Endothelial cell of umbilical vein (primary cell): ENCODE data around the gene ZIC4. TPM values are rescaled to one million over a fixed set of nuclear protein-coding genes. Genes with fewer than 3 reads are reported as not detected.

ENCODE experiments used
- BruUV-seq: library from RNA; stranded (reverse); fragments of 400-500 nt; replicated peaks from 2 replicates; lab custom pipeline; 2021; lab: Mats Ljungman, UMichigan
- CTCF ChIA-PET: fragments of 300-600, 350-600 bp; sonication (Branson Sonifier 250); formaldehyde crosslinking; loops from one replicate; lab custom pipeline; 2021; ENCODE audit warnings: antibody characterized with exemption, inconsistent platforms; lab: Charles Lee
- POLR2A ChIA-PET: fragments of 300-600, 350-600 bp; sonication (Branson Sonifier 250); formaldehyde crosslinking; loops from one replicate; lab custom pipeline; 2021; ENCODE audit warnings: antibody characterized with exemption, inconsistent platforms; lab: Charles Lee
- DNase-seq: peaks from one replicate; pipeline ENCODE4 v3.0.0-alpha.2; 2011; ENCODE audit warnings: low read depth, low spot score
- FAIRE-seq: peaks from 2 replicates; lab custom pipeline; 2011; peaks lifted over from hg19 to GRCh38; lab: Jason Lieb, UNC
- H2AFZ ChIP-seq: 2 replicates; pipeline ENCODE4 v1.6.0; 2012; ENCODE audit warnings: low read depth, low read length, control low read depth, inconsistent platforms
- H3K27ac ChIP-seq: 2 replicates; pipeline ENCODE4 v1.5.1; 2011; ENCODE audit warnings: low read depth, mild to moderate bottlenecking, control low read depth, low read length, moderate library complexity; ENCODE audit not compliant: insufficient read depth
- H3K27me3 ChIP-seq, 2 experiments: 2 replicates each; pipeline versions ENCODE4 v1.6.0 to v1.6.1; 2011; ENCODE audit warnings: low read length in 2 of 2, mixed read lengths in 1 of 2; ENCODE audit not compliant: control insufficient read depth in 2 of 2, insufficient read depth in 2 of 2
- H3K36me3 ChIP-seq, 2 experiments: 2 replicates in 1 of 2; 3 replicates in 1 of 2; pipeline ENCODE4 v1.5.1; 2011; ENCODE audit warnings: low read length in 2 of 2, mild to moderate bottlenecking in 1 of 2, moderate library complexity in 1 of 2; ENCODE audit not compliant: control insufficient read depth in 2 of 2, insufficient read depth in 2 of 2; ENCODE audit errors: extremely low read depth in 1 of 2
- H3K4me1 ChIP-seq: 3 replicates; pipeline ENCODE4 v1.5.1; 2011; ENCODE audit warnings: mild to moderate bottlenecking, low read length; ENCODE audit not compliant: control insufficient read depth, insufficient read depth; ENCODE audit errors: extremely low read depth
- H3K4me2 ChIP-seq: 2 replicates; pipeline ENCODE4 v1.6.1; 2011; ENCODE audit warnings: low read length, control low read depth, mixed read lengths; ENCODE audit not compliant: insufficient read depth
- H3K4me3 ChIP-seq, 3 experiments: fragments of 200-600 bp in 1 of 3; sonication (generic), shearing (Covaris generic) in 1 of 3; replicated peaks in 1 of 3; 2 replicates each; pipeline ENCODE4 v1.5.1; 2011 to 2016; ENCODE audit warnings: control low read depth in 3 of 3, low read length in 3 of 3, mild to moderate bottlenecking in 2 of 3, inconsistent platforms in 1 of 3, low read depth in 1 of 3, moderate library complexity in 1 of 3; ENCODE audit not compliant: insufficient read depth in 1 of 3
- H3K79me2 ChIP-seq: 2 replicates; pipeline ENCODE4 v1.6.0; 2012; ENCODE audit warnings: low read length, inconsistent platforms; ENCODE audit not compliant: control insufficient read depth, insufficient read depth
- H3K9ac ChIP-seq: replicated peaks from 2 replicates; pipeline ENCODE3; 2011; ENCODE audit warnings: low read length, control low read depth; ENCODE audit not compliant: insufficient read depth; ENCODE audit errors: extremely low read depth
- H3K9me1 ChIP-seq: replicated peaks from 3 replicates; pipeline ENCODE4 v1.6.0; 2011; ENCODE audit warnings: mild to moderate bottlenecking, low read length; ENCODE audit not compliant: control insufficient read depth, insufficient read depth; ENCODE audit errors: extremely low read depth
- H3K9me3 ChIP-seq: replicated peaks from 2 replicates; pipeline ENCODE4 v1.5.1; 2012; ENCODE audit warnings: low read length, inconsistent platforms; ENCODE audit not compliant: control insufficient read depth, insufficient read depth
- H4K20me1 ChIP-seq: replicated peaks from 2 replicates; pipeline ENCODE3; 2011; ENCODE audit warnings: mild to moderate bottlenecking, low read length; ENCODE audit not compliant: control insufficient read depth, insufficient read depth; ENCODE audit errors: extremely low read depth
- EZH2 ChIP-seq: IDR thresholded peaks from 2 replicates; pipeline ENCODE4 v1.6.1; 2012; ENCODE audit warnings: borderline replicate concordance, low read depth, mild to moderate bottlenecking, moderate library complexity, low read length, inconsistent platforms; ENCODE audit not compliant: severe bottlenecking
- FOS ChIP-seq: IDR thresholded peaks from 2 replicates; pipeline ENCODE4 v1.6.1; 2011; ENCODE audit warnings: mild to moderate bottlenecking, low read length, moderate library complexity, borderline replicate concordance; ENCODE audit not compliant: insufficient read depth
- GATA2 ChIP-seq: IDR thresholded peaks from 2 replicates; pipeline ENCODE4 v1.7.0; 2011; ENCODE audit warnings: low read depth, mild to moderate bottlenecking, moderate library complexity, mixed read lengths, low read length; ENCODE audit not compliant: insufficient read length, insufficient read depth
- JUN ChIP-seq: IDR thresholded peaks from 2 replicates; pipeline ENCODE4 v1.6.1; 2011; ENCODE audit warnings: borderline replicate concordance, low read depth; ENCODE audit not compliant: insufficient read length, insufficient read depth
- MAX ChIP-seq: IDR thresholded peaks from 2 replicates; pipeline ENCODE4 v1.6.1; 2011; ENCODE audit not compliant: insufficient read depth, insufficient read length
- MYC ChIP-seq: IDR thresholded peaks from one replicate; pipeline ENCODE4 v1.6.1; 2011; ENCODE audit warnings: mild to moderate bottlenecking, low read depth, low read length
- POLR2A ChIP-seq: IDR thresholded peaks from 2 replicates; pipeline ENCODE4 v1.6.1; 2012; ENCODE audit warnings: low read depth, mild to moderate bottlenecking, control low read depth, low read length
- POLR2AphosphoS5 ChIP-seq: IDR thresholded peaks from 2 replicates; pipeline ENCODE4 v1.6.1; 2012; ENCODE audit warnings: low read depth, mild to moderate bottlenecking, control low read depth, low read length, moderate library complexity; ENCODE audit not compliant: insufficient read depth
- dilution Hi-C: fragments of 300-500 bp; cut with MboI; formaldehyde crosslinking; loops from one replicate; pipeline ENCODE4 v1.15.0; 2019; ENCODE audit warnings: low sequenced_read_pairs; ENCODE audit not compliant: extremely low pct_ligation_motif_present
- intact Hi-C: fragments of 100-400 bp; cut with micrococcal nuclease; formaldehyde crosslinking; loops from one replicate; pipeline ENCODE4 v1.10.0; 2022
- polyA plus RNA-seq, 4 experiments: library from polyadenylated mRNA; depleted of rRNA in 3 of 4; stranded (reverse) in 3 of 4; unstranded in 1 of 4; fragments of >200 nt; gene quantifications; 2 replicates each; pipeline versions ENCODE4 v1.2.1 to v1.2.3, GENCODE V29; 2011 to 2012; ENCODE audit warnings: missing spikeins in 1 of 4
- total RNA-seq: library from RNA; stranded (reverse); gene quantifications from 2 replicates; pipeline ENCODE4 v1.2.3, GENCODE V29; 2021
- TF ChIP-seq, protein P1 (sequence below), 2 donors: IDR thresholded peaks; 1 replicate in 1 of 2; 2 replicates in 1 of 2; pipeline ENCODE4 v1.5.1; 2011; ENCODE audit warnings: low read length in 2 of 2, mild to moderate bottlenecking in 2 of 2, moderate library complexity in 2 of 2, control low read depth in 1 of 2, inconsistent platforms in 1 of 2, low read depth in 1 of 2; ENCODE audit not compliant: insufficient read depth in 1 of 2; ENCODE audit errors: extremely low read depth in 1 of 2

The ZIC4 gene
- total and polyA plus RNA-seq, 2 donors (not counting 3 experiments of a cell fraction or from before 2014, with no cell fraction given) = not detected

GRCh38 chr3:147418808-147419701, 12.7 kb upstream of the ZIC4 start:
- BruUV-seq = no TSS peak
- ChIA-PET CTCF (interaction anchor here (0.5 to 0.9 kb wide), 2 partner anchors 244 to 658 kb away, joined by 3 read pairs; no protein-coding TSS in a partner anchor), POLR2A (no interaction called here)
- H3K4me2 ChIP-seq = no peak overlapping the region
- H3K4me1 ChIP-seq = peaks cover 4% of the 10 kb centered on the region
- peaks cover 91 to 100% of the 10 kb centered on the region in 2 experiments for H3K27me3 ChIP-seq
- H4K20me1 ChIP-seq = peaks cover 3% of the 10 kb centered on the region
- TF ChIP-seq MAX = peak; percentile 30
- no peak for TF ChIP-seq POLR2AphosphoS5
- peak; percentile 30 for TF ChIP-seq EZH2
- DNase-seq (no peak), FAIRE-seq (no peak)
- no peak overlapping the region for H3K27ac ChIP-seq
- dilution Hi-C loops (no loop called here), intact Hi-C loops (loop anchor here (10.0 kb wide), 2 partner anchors 294 to 396 kb away; no protein-coding TSS in a partner anchor)
- no peak overlapping the region for H2AFZ ChIP-seq
- no peaks in the 10 kb centered on the region for H3K9me1 ChIP-seq
- H3K9me3 ChIP-seq = no peaks in the 10 kb centered on the region
- no peaks in the 10 kb centered on the region for H3K36me3 ChIP-seq
- no peak overlapping the region for H3K4me3 ChIP-seq
- H3K79me2 ChIP-seq = no peaks in the 10 kb centered on the region
- H3K9ac ChIP-seq = no peak overlapping the region

GRCh38 chr3:147418371-147418781, 12.0 kb upstream of the ZIC4 start:
- TF ChIP-seq MAX (no peak), FOS (no peak), MYC (no peak), POLR2A (no peak), JUN (no peak), GATA2 (no peak), POLR2AphosphoS5 (no peak), EZH2 (no peak)
- TF ChIP-seq, protein P1, sequence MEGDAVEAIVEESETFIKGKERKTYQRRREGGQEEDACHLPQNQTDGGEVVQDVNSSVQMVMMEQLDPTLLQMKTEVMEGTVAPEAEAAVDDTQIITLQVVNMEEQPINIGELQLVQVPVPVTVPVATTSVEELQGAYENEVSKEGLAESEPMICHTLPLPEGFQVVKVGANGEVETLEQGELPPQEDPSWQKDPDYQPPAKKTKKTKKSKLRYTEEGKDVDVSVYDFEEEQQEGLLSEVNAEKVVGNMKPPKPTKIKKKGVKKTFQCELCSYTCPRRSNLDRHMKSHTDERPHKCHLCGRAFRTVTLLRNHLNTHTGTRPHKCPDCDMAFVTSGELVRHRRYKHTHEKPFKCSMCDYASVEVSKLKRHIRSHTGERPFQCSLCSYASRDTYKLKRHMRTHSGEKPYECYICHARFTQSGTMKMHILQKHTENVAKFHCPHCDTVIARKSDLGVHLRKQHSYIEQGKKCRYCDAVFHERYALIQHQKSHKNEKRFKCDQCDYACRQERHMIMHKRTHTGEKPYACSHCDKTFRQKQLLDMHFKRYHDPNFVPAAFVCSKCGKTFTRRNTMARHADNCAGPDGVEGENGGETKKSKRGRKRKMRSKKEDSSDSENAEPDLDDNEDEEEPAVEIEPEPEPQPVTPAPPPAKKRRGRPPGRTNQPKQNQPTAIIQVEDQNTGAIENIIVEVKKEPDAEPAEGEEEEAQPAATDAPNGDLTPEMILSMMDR (IDR thresholded peaks at IDR 0.05; ENCODE audit: extremely low read depth in 1 of 2, insufficient read depth in 1 of 2, low read depth in 1 of 2, low read length in 2 of 2) = no peak
- DNase-seq (no peak), FAIRE-seq (no peak)
- H3K4me1 ChIP-seq = peaks cover 4% of the 10 kb centered on the region
- BruUV-seq = no TSS peak
- peaks cover 3% of the 10 kb centered on the region for H4K20me1 ChIP-seq
- CTCF ChIA-PET = no interaction called here
- H3K36me3 ChIP-seq = no peaks in the 10 kb centered on the region
- no peak overlapping the region for H2AFZ ChIP-seq
- no peak overlapping the region for H3K9ac ChIP-seq
- H3K9me3 ChIP-seq = no peaks in the 10 kb centered on the region
- POLR2A ChIA-PET = no interaction called here
- no peaks in the 10 kb centered on the region for H3K79me2 ChIP-seq
- H3K4me3 ChIP-seq = no peak overlapping the region
- dilution Hi-C loops (no loop called here), intact Hi-C loops (loop anchor here (10.0 kb wide), 2 partner anchors 294 to 396 kb away; no protein-coding TSS in a partner anchor)
- peaks cover 90 to 99% of the 10 kb centered on the region in 2 experiments for H3K27me3 ChIP-seq
- no peak overlapping the region for H3K4me2 ChIP-seq
- no peaks in the 10 kb centered on the region for H3K9me1 ChIP-seq
- H3K27ac ChIP-seq = no peak overlapping the region
